Panc1 (cell line): Measurements from ENCODE around the gene ZDHHC11B. TPM values are rescaled to one million over a fixed set of nuclear protein-coding genes. Genes with fewer than 3 reads are reported as not detected.
"Not testable (repeated sequence)": the region's sequence is repeated elsewhere in the genome, so short reads cannot be mapped to it uniquely, and the experiment has no call there.

Experiments used
- ATAC-seq: fragments of 200-7000 bp; cut with Tn5 transposase; 2 replicates; pipeline ENCODE4 v1.9.1; 2020; ENCODE audit warnings: mild to moderate bottlenecking, moderate library complexity
- BruUV-seq: library from RNA; stranded (reverse); fragments of 400-500 nt; replicated peaks from 2 replicates; lab custom pipeline; 2021; lab: Mats Ljungman, UMichigan
- CTCF ChIA-PET: fragments of 300-600 bp; sonication (Branson Sonifier 250); formaldehyde crosslinking; loops from one replicate; lab custom pipeline; 2022; ENCODE audit warnings: antibody characterized with exemption; lab: Charles Lee
- POLR2A ChIA-PET: fragments of 300-600 bp; sonication (Branson Sonifier 250); formaldehyde crosslinking; loops from one replicate; lab custom pipeline; 2022; ENCODE audit warnings: antibody characterized with exemption; lab: Charles Lee
- DNase-seq: peaks from one replicate; pipeline ENCODE4 v3.0.0-alpha.2; 2010; ENCODE audit warnings: low read depth, low spot score
- H3K27ac ChIP-seq: 2 replicates; pipeline ENCODE4 v1.5.1; 2011; ENCODE audit warnings: mild to moderate bottlenecking, low read length, inconsistent platforms
- H3K27me3 ChIP-seq: fragments of 200-500 bp; sonication (Bioruptor generic); 2 replicates; pipeline ENCODE4 v1.6.0; 2014; ENCODE audit warnings: low read length, inconsistent platforms; ENCODE audit not compliant: control insufficient read depth, insufficient read depth
- H3K36me3 ChIP-seq: fragments of 200-500 bp; sonication (Bioruptor generic); 2 replicates; pipeline ENCODE4 v1.5.1; 2014; ENCODE audit warnings: inconsistent platforms, mild to moderate bottlenecking, low read length, moderate library complexity; ENCODE audit not compliant: control insufficient read depth, insufficient read depth
- H3K4me1 ChIP-seq: 2 replicates; pipeline ENCODE4 v1.5.1; 2011; ENCODE audit warnings: inconsistent platforms, mild to moderate bottlenecking, low read length, moderate library complexity; ENCODE audit not compliant: control insufficient read depth, insufficient read depth
- H3K4me3 ChIP-seq, 2 experiments: 2 replicates each; pipeline ENCODE4 v1.5.1; 2011 to 2012; ENCODE audit warnings: low read depth in 2 of 2, low read length in 2 of 2, mild to moderate bottlenecking in 2 of 2, inconsistent platforms in 1 of 2, moderate library complexity in 1 of 2
- H3K9me3 ChIP-seq: fragments of 200-500 bp; sonication (Bioruptor generic); 2 replicates; pipeline ENCODE4 v1.5.1; 2014; ENCODE audit warnings: low read depth, mild to moderate bottlenecking, inconsistent platforms, low read length, moderate library complexity; ENCODE audit not compliant: control insufficient read depth, insufficient read depth
- CTCF ChIP-seq: fragments of 450-650 bp; IDR thresholded peaks from 2 replicates; pipeline ENCODE4 v1.5.1; 2017; ENCODE audit warnings: mild to moderate bottlenecking
- SIN3A ChIP-seq: IDR thresholded peaks from 2 replicates; pipeline ENCODE4 v1.6.1; 2012; ENCODE audit warnings: low read depth, mild to moderate bottlenecking, low read length, moderate library complexity, borderline replicate concordance; ENCODE audit not compliant: insufficient read depth
- in situ Hi-C: cut with HindIII; loops from 2 replicates; pipeline ENCODE4 v1.10.0; 2016; ENCODE audit warnings: low sequenced_read_pairs, low pct_unique_long_range_greater_than_20kb
- intact Hi-C: fragments of 100-400 bp; cut with micrococcal nuclease; formaldehyde crosslinking; loops from one replicate; pipeline ENCODE4 v1.10.0; 2022; ENCODE audit not compliant: unreplicated experiment
- total RNA-seq: library from RNA; stranded (reverse); gene quantifications from one replicate; pipeline ENCODE4 v1.2.1, GENCODE V29; 2021; ENCODE audit not compliant: unreplicated experiment

The ZDHHC11B gene
- total RNA-seq, 1 experiment from 2014 or later = 1.4 TPM

- H3K9me3 ChIP-seq, intact Hi-C loops, CTCF ChIA-PET, DNase-seq, POLR2A ChIA-PET, H3K27me3 ChIP-seq, BruUV-seq, in situ Hi-C loops, H3K36me3 ChIP-seq, H3K4me3 ChIP-seq, H3K27ac ChIP-seq, H3K4me1 ChIP-seq: not testable (repeated sequence)
- ATAC-seq = peak; percentile 40; the same call in 1 of the 2 replicates
Observed at GRCh38 chr5:723309-723708, 61.2 kb downstream of the ZDHHC11B start.

GRCh38 chr5:719379-719778 is 65.2 kb downstream of the ZDHHC11B start:
- H3K27ac ChIP-seq, POLR2A ChIA-PET, DNase-seq, BruUV-seq, H3K9me3 ChIP-seq, in situ Hi-C loops, H3K36me3 ChIP-seq, ATAC-seq, intact Hi-C loops, H3K4me1 ChIP-seq, H3K27me3 ChIP-seq, H3K4me3 ChIP-seq: not testable (repeated sequence)
- CTCF ChIA-PET = interaction anchor here (0.6 kb wide), 1 partner anchor 482 kb away, joined by 3 read pairs; the partner anchor contains the start of gene SLC6A19

GRCh38 chr5:717143-717542 is 67.4 kb downstream of the ZDHHC11B start:
- POLR2A ChIA-PET = no interaction called here
- BruUV-seq = no TSS peak

GRCh38 chr5:716740-717139 is 67.8 kb downstream of the ZDHHC11B start:
- H3K27me3 ChIP-seq, intact Hi-C loops, in situ Hi-C loops, H3K4me1 ChIP-seq, POLR2A ChIA-PET, H3K27ac ChIP-seq, H3K9me3 ChIP-seq, H3K36me3 ChIP-seq, DNase-seq, CTCF ChIA-PET, H3K4me3 ChIP-seq, BruUV-seq, ATAC-seq: not testable (repeated sequence)

More at GRCh38 chr5:717143-717542, 67.4 kb downstream of the ZDHHC11B start:
- Histone ChIP-seq H3K36me3 (no peaks in the 10 kb centered on the region), H3K4me3 (no peak overlapping the region), H3K27ac (no peak overlapping the region), H3K4me1 (no peaks in the 10 kb centered on the region), H3K9me3 (peaks cover 9% of the 10 kb centered on the region), H3K27me3 (no peaks in the 10 kb centered on the region)
- in situ Hi-C loops (no loop called here), intact Hi-C loops (no loop called here)
- no peak for ATAC-seq
- TF ChIP-seq SIN3A (no peak), CTCF (no peak)
- no peak for DNase-seq
- CTCF ChIA-PET = no interaction called here

GRCh38 chr5:715636-716035 is 68.9 kb downstream of the ZDHHC11B start:
- intact Hi-C loops, H3K9me3 ChIP-seq, H3K27me3 ChIP-seq, in situ Hi-C loops, ATAC-seq, H3K4me1 ChIP-seq, POLR2A ChIA-PET, BruUV-seq, H3K4me3 ChIP-seq, DNase-seq, H3K27ac ChIP-seq, H3K36me3 ChIP-seq, CTCF ChIA-PET: not testable (repeated sequence)

- intact Hi-C loops, H3K4me1 ChIP-seq, H3K36me3 ChIP-seq, H3K27me3 ChIP-seq, CTCF ChIA-PET, in situ Hi-C loops, ATAC-seq, POLR2A ChIA-PET, H3K9me3 ChIP-seq, H3K27ac ChIP-seq, H3K4me3 ChIP-seq, DNase-seq, BruUV-seq: not testable (repeated sequence)
Observed at GRCh38 chr5:714215-715118, 70.1 kb downstream of the ZDHHC11B start.
